GM19463 (cell line): ENCODE results near the gene TMEM9.

Experiments used
- ATAC-seq: cut with Tn5 transposase; IDR thresholded peaks from one replicate; pipeline ENCODE4 v1.9.1; 2021; ENCODE audit warnings: mild to moderate bottlenecking, moderate library complexity; ENCODE audit not compliant: unreplicated experiment

The TMEM9 gene

GRCh38 chr1:201147396-201148015 is 6.8 kb downstream of the TMEM9 start:
- no peak for ATAC-seq

DNA sequence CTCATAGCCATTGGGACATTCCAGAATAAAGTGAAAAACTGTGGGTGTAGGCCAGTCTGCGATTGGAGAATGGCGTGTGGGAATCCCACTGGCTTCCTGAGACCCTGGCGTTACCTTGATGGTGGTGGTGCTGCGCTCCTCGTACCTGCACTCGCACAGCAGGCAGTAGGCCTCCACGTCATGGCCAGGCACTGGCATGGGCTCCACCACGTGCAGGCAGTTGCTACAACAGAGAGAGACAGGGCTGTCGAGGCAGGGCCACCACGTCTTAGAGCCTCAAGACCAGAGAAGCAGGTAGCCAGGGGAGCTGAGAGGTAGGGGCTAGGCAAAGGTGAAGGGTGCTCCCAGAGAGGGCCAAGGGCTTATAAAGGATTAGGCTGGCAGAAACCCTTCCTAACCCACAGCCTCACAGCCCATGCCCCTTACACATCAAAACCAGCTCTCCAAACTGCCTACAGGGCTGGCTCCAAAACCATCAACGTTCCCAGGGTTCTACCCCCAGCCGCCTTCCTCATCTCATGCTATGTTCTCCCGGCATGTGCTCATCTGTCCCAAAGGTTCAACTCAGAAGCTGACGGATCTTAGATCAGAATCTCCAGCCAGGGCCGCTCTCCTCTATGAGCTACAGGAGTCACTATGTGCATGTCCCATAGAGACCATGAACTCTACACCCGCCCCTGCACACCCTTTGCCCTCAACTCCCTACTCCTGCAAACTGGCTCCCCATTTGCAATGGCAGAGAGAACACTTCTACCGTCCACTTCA is 7.5 kb downstream of the TMEM9 start:
- no peak for ATAC-seq

GRCh38 chr1:201145816-201146215 is 8.5 kb downstream of the TMEM9 start:
- ATAC-seq: no peak

DNA sequence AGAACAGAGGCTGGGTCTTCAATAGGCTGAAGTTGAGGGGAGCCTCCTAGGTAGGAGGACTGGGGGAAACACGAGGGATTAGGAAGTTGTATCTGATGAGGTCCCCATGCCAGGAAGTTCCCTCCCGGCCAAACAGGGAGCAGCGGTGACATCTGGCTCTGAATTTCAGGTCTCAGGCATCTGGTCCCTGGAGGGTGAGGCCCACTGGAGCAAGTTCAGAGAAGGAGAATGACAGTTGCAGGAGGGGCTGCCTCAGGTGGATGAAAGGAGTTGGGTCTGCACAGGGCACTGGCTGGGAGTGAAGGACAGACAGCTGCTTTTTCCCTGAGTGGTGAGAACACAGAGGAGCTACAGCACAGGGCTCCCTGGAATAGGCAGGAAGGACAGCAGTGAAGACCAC is 9.1 kb downstream of the TMEM9 start:
- ATAC-seq: no peak

DNA sequence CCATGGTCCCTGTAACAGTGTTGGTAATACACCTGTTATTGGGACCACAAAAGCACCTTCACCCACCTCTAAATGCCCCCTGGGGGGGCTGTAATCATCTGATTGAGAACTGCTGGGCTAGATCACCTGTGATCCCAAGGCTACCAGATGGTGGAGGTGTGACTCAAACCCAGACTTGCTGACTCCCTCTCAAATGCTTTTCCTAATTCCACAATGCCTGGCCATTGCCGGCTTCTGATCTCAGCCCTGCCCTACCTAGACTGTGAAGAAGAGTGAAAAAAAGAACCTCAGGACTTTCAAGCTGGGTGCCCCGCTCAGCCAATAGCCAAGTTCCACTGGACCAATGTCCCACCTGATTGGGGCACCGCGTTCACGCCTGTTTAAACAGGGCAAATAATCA is 9.6 kb downstream of the TMEM9 start:
- no peak for ATAC-seq

DNA sequence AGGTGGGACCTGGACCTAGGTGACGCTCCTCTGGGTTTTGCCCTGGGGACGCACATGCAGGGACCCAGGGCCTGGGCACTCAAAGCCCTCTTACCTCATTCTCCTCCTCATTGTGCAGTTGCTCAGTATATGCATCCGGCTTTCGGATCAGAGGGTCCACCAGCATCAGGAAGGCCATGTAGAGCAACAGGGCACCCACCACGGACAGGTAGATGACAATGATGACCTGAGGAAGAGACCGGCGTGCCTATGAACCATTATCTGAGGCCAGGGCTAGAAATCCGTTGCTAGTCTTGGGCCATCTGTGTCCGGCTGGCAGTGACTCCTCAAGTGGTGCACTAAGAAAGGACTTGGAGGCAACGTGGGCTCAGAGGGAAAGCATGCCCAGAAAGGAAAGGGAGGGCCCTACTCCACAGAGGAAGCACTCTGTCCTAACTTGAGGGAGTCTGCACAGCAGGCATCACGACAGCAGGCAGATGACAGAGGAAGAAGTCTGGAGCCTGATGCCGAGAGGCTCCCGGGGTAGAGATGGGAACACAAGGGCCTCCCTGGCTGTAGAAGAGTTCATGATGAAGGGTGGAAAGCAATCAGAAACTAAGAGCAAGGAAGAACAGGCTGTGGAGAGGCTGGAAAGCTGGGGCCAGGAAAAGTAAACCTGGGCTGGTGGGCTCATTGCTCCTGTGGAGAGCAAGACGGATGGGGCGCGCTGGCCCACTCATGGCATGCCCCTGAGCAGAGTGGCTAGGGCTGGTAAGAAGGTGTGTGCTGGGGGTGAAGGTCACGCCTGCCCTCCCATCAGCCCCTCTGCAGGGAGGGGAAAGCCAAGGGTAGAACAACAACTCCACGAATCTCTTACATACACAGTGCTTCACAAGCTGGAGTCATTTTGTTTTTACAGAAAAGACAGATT is 10.3 kb downstream of the TMEM9 start:
- ATAC-seq: no peak

GRCh38 chr1:201142849-201143725 is 11.2 kb downstream of the TMEM9 start:
- ATAC-seq: no peak

DNA sequence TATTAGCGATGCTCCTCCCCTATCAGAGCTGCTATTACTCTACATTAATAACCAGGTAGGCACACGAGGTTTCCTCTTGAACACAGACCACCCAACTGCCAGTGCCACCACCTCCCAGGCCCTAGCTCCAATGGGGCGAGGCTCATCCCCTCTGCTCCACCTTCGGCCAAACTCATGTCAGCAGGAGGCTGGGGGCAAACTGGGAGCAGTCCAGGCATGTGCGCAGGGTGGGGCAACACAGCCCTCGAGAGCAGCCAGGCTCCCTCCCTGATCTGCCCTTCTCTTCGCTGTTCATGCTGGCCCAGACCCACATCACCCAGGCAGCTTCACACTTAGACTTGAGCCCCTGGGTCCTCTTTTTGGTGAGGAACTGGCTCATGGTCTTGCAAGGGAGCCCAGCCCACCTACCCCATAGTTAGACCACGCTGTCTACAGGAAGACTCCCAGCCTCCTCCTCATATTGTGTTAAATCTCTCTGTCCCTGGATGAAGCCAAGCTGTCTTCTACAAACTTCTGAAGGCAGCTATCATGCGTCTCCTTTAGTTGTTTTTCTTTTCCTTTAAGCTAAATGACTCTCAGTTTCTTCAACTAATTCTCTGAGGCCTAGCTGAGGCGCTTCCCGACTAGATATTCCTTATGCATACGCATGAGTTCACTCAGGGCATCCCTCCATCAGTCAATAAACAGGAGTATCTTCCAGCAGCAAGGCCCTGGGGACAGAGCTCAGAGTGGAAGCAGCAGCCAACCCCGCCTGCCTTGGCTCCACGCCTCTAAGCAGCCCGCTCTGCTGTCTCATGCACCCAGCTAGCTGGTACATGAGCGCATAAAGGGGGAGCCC is 12.0 kb downstream of the TMEM9 start:
- no peak for ATAC-seq

- no peak for ATAC-seq
Observed at GRCh38 chr1:201141418-201141817, 12.9 kb downstream of the TMEM9 start.

DNA sequence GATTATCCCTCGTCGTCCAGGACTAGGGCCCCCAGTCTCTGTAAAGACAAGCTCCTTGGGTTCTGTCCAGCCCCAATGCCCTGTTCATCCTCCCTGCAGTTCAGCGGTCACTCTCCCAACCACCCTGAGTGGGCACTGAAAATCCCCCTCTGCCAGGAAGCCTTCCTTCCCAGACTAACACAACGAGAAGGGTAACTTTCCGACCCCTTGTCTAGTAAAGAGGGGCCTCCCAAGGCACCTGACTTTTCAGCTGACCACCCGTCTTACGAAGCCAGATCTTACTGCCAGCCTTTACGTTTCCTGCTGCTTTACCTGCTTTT is 13.4 kb downstream of the TMEM9 start:
- ATAC-seq: no peak

DNA sequence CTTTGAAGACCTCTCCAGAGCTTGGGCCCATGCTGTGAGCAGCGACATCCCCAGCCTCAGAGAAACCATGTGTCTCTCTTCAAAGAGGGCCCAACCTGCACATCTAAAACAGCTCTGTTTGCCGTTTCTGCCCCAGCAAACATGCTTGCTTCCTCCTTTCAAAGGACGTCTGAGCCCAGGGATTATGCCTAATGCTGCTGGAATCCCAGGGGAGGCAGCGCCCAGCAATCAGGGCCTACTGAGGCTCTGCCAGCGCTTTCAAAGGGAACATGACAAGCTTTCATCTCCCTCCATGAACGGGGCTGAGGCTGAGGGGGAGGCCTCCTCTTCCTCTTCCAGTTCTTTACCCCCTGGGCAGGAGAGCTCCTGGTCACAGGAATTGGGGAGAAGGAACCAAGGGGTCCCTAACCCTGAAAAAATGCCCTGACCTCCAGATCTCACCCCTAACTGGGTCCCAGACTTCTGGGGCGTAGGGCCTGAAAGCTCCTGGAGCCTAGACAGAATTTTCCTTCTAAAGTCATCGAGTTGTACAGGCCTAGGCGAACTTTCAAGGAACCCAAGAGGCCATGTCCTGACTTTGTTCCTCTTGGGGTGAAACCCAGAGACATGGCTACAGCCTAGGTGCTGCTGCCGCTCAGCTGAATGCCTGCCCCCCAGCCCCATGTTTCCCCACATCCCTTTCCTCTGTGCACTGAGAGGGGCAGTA is 13.9 kb downstream of the TMEM9 start:
- ATAC-seq: no peak

DNA sequence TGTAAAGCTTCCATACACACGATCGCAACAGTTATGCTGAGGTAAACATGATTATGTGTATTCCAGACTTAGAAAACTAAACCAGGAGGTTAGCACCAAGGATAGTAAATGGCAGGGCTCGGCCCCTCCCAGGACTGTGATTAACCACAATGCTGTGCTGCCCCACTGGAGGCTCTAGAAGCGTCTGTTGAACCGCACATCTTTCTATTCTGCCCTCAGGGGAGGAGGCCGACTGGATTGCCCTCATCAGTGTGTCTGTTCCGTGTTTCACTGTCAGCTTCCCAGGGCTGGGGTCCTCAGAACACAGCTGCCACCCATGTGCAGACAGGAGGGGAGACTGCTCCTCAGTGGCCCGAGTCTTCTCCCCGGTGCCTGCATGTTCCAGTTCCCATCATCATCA is 14.5 kb downstream of the TMEM9 start:
- ATAC-seq: no peak

DNA sequence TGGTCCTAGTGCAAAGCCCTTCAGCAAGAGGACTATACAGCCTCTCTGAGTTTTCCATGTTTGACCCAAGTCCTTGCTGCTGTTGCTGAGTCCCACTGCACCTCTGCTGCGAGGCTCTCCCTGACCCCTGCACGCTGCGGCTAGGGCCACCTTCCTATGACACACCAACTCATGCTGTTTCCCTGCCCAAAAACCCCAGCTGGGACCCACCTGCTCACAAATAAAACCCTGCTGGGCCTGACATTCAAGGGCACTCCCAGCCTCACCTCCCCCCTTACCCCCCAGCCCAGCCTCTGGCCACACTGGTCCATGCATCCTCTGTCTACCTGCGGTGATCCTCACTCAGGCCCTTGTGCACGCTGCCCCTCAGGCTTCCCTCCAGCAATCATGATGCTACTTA is 15.0 kb downstream of the TMEM9 start:
- no peak for ATAC-seq

DNA sequence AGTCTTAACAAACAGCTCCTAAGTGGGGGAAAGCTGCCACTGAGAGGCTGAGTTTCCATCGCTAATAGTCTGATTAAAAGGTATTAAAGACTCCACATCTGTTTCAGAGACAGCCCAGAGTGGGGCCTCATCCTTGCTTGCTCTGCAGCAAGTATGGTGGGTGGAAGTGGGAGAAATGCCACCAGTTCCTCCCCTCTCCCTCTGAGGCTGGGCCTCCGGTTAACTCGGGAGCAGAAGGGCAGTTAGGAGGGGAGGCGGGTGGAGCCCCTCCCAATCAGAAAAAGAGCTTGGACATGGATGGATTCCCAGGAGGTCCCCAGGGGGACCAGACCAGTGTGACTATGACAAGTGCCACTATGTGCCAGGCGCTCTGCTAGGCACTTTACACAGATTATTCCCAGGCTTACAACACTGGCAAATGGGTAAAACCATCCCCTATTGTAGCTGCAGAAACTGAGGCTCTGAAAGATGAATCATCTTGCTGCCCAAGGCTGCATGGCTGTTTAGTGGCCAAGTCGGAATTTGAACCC is 15.9 kb downstream of the TMEM9 start:
- ATAC-seq: no peak

DNA sequence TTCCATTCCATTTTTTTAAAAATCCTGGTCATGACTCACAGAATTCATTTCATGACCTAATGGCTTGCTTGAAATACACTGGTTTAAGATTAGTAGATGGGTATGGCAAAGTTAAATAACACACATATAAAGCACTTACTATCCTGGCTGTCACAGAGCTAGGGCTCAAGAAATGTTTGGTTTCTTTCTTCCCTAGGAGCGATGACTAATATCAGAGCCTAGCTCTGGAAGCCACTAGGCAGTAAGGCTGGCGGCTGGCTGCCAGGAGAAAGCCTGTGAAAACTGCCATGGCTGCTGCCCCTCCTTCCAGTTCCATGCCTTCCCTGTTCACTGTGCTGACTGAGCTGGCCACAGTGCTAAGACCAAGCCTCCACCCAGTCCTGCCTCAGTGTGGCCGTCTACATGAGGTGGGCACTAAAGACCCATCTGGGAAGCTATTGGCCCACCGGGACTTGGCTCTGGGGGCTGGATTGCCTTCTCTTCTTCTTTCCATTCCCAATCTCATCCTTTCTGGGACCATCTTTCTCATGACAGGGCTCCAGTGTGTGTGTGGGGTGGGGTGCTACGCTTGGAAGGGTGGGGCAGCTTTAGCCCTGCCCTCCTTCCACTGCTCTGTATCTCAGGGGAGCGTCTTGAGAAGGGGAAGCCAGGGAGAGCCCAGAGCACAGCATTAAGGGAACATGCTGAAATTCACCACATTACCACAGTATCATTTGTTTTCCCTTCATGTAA is 16.5 kb downstream of the TMEM9 start:
- no peak for ATAC-seq

- no peak for ATAC-seq
Observed at GRCh38 chr1:201137024-201137392, 17.3 kb downstream of the TMEM9 start.

DNA sequence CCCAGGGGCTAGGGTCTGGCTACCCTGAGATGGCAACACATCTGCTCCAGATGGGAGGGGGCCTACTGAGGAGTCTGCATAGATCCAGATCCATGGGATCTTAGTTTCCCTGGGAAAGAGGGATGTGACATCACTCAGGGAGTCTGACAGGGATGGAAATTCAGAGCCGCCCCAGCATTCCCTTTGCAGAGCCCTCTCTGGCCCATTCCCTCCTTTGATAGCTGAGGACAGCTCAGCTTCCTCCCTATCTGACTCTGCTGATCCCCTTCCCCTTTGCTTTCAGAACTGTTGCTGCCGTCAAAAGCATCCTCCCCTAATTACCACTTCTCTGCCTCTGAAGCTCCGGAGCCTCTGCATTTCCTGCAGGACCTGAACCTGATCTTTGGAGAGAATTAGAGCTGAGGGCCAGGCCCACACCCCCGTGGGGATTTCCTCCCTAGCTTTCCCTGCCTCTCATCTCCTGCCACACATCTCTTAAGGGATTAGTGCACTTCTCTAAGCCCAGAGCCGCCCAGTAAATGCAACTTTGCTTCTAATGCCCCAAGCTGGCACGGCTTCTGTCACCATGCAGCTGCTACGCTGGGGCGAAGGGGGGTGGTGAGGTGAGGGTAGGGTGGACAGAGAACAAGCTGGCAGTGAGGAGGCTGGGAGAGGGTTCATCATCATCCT is 17.8 kb downstream of the TMEM9 start:
- no peak for ATAC-seq

- no peak for ATAC-seq
Observed at GRCh38 chr1:201134405-201134804, 19.9 kb downstream of the TMEM9 start.
